CD4-positive, alpha-beta T cell treated with Interleukin-4 for 4 hours (primary cell): ENCODE results near the gene CALM3.

Experiments used
- DNase-seq: peaks from one replicate; pipeline ENCODE4 v3.0.0-alpha.2; 2020

Gene CALM3

DNA sequence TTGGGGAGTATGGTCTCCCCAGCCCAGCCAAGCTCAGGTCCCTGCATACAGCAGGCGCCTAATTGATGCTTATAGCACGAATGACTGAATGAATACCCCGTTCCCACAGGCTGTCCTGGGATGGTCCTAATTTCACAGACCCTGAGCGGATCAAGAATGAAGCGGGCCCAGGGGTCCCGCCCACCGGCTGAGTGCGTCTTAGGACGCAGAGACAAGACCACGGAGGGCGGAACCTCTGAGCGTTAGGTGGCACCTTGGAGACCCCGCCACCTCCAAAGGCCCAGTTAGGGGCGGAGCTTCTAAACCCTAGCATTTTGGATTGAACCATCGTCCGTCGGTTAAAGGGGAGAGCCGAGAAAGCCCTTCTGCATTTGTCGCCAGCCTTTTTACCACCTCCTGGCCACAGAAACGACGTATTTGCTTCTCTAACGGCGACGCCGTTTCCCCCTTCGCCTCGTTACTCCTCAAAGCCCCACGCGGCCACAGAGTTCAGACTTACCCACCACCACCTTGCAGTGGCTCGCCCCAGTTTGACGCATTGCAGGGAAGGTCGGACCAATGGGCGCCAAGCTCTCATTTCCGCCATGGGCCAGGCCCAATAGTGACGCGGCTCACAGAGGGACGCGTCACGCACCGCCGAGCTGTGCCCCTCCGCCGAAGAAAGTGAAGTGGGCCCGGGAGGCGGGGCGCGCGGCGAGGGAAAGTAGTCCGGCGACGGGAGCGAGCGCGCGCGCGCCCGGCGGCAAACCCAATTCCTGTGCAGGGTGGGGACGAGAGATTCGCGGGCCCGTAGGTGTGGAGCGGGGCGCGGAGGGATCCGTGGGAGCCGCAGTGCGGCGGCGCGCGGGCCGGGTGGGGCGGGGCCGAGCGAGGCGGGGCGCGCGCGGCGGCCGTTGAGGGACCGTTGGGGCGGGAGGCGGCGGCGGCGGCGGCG lies 479 bp upstream of the CALM3 start:
- peak; percentile 98 for DNase-seq

DNA sequence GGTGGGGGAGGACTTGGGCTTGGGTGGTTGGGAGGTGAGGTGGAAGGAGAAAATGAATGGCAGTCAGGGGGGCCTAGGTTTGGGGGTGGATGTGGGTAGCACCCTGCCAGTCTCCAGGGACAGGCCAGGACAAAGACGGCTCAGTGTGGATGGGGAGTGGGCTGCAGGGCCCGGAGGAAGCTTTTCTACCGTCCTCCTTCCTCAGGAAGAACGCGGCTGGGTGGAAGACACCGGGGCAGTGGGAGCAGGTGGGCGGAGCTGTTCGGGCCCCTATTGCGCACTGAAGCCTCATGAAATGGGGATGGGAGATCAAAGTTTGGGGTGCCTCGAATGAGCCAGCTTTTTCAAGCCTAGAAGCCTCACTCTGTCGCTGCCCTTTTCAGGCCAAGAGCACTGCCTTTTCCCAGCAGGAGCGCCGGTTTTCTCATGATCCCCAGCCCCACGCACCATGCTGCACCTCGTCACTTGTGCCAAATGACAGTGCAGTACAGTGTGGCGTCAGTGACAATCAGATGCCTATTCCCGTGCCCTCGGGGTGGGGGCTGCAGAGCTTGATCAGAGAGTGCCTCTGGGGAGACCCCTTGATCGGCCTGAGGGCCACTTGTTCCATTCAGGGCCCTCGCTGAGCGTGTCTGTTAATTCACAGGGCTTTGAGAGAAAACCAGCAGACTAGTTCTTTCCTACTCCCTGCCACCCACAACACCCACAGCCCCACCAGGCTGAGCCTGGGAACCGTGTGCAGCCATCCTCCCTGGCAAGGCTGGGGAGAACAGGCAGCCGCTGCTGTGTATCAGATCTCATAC lies 1.5 kb downstream of the CALM3 start:
- DNase-seq, result no peak

DNA sequence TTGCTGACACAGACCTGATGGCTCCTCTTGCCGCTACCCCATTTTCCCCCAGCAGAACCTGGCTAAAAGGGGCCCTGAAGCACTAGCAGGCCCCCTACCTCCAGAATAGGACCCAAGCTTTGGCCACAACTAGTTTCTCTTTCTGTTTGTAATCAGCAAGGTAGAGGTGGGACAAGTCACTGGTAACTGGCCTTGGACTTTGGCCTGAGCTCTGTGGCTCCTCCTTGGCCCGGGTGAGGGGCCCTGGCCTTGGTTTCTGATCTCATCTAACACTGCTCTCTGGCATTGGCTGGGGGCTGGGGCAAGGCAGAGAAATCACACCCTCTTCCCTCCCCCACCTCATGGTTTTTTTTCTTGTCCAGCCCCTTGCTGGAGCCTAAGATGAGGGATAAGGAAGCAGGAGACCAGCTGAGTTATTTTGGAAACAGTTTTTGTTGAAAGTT lies 2.1 kb downstream of the CALM3 start:
- no peak for DNase-seq

DNA sequence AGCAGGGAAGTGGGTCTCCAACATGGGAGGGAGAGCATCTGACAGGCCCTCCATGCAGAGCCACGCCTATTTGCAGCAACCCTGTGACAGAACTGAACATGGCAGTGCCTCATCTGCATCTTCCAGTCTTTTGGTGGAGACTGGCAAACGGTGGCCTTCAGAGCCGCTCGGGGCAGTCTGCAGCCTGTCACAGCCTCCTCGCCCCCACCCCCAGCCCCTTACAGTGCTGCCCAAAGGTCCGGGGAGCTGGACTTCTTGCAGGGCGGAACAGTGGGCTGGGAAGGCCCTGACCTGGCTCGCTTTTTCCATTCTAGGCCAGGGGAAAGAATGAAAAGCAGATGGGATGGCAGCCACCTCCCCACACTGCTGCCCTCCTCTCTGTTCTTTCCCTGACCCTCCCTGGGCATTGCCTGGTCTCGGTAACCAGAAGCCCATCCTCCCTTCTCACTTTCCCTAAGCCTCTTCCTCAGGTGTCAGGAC lies 2.7 kb downstream of the CALM3 start:
- DNase-seq, result no peak

GRCh38 chr19:46604781-46605355 lies 3.7 kb downstream of the CALM3 start:
- no peak for DNase-seq

DNA sequence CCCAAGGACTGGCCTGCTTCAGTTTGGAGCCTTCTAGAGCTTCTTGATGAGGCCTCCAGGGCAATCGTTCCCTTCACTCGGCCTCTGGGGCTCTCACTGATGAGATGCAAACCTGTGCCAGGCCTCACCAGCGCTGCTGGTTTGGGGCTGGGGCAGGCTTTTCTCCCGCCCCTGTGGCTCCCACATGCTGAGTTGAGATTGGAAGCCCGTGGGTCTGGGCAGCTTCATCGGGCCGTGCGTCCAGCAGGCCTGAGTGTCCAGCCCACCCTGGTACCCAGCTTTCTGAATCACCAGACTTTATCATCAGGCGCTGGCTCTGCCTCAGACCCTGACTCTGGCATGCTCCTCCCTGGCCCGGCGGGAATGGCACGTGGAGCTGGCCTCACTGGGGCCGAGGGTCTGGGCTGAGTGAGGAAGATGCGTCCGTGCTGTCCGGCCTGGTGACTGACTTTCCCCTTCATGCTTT lies 4.3 kb downstream of the CALM3 start:
- no peak for DNase-seq

DNA sequence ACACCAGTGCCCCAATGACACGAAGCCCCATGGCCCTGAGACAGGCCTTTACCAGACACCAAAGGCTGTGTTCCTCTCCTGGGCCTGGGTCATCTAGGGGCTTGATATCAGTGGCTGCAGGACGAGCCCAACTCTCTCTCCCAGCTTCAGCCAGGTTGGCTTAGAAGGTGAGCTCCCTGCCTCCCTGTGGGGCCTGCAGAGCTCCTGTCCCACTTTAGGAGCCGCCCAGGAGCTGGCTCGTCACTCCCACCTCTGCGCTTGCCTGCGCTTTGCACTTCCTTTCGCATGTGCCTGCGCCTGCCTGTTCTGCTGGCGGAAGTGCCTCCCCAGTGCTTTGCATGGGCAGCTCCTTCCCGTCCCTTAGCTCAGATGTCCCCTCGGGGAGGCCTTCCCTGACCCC lies 4.9 kb downstream of the CALM3 start:
- no peak for DNase-seq

GRCh38 chr19:46606681-46607447 lies 5.7 kb downstream of the CALM3 start:
- no peak for DNase-seq

- no peak for DNase-seq
These were observed 6.3 kb downstream of the CALM3 start for GRCh38 chr19:46607448-46607841.

DNA sequence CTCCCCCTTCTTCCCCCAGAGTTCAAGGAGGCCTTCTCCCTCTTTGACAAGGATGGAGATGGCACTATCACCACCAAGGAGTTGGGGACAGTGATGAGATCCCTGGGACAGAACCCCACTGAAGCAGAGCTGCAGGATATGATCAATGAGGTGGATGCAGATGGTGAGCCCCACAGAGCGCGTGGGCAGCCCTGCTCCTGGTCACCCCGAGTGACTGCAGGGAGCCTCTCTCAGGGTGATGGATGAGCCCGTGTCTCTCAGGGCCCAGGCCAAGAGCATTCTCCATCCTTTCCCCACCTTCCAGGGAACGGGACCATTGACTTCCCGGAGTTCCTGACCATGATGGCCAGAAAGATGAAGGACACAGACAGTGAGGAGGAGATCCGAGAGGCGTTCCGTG lies 7.0 kb downstream of the CALM3 start:
- no peak for DNase-seq

DNA sequence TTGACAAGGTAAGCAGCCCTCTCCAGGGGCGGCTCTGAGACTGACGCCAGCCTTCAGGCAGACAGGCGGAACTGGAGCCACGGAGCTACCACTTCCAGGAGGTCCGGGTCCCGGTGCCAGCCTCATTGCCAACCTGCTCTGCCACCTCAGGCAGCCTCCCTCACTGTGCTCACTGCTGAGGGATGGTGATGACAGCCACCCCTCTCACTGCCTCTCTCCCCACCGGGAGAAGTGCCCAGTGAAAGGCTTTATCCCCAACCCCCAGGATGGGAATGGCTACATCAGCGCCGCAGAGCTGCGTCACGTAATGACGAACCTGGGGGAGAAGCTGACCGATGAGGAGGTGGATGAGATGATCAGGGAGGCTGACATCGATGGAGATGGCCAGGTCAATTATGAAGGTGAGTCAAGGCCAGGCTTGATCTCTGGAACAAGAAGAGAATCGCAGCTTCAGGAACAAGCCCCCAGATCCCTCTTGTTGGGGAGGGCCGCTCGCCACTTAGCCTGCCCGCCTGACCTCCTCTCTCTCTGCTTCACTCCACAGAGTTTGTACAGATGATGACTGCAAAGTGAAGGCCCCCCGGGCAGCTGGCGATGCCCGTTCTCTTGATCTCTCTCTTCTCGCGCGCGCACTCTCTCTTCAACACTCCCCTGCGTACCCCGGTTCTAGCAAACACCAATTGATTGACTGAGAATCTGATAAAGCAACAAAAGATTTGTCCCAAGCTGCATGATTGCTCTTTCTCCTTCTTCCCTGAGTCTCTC lies 7.6 kb downstream of the CALM3 start:
- DNase-seq, result no peak

- DNase-seq, result no peak
These were observed 8.6 kb downstream of the CALM3 start for GRCh38 chr19:46609511-46610412.

DNA sequence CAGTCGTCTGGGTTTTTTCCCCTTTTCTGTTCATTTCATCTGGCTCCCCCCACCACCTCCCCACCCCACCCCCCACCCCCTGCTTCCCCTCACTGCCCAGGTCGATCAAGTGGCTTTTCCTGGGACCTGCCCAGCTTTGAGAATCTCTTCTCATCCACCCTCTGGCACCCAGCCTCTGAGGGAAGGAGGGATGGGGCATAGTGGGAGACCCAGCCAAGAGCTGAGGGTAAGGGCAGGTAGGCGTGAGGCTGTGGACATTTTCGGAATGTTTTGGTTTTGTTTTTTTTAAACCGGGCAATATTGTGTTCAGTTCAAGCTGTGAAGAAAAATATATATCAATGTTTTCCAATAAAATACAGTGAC lies 9.3 kb downstream of the CALM3 start:
- no peak for DNase-seq

DNA sequence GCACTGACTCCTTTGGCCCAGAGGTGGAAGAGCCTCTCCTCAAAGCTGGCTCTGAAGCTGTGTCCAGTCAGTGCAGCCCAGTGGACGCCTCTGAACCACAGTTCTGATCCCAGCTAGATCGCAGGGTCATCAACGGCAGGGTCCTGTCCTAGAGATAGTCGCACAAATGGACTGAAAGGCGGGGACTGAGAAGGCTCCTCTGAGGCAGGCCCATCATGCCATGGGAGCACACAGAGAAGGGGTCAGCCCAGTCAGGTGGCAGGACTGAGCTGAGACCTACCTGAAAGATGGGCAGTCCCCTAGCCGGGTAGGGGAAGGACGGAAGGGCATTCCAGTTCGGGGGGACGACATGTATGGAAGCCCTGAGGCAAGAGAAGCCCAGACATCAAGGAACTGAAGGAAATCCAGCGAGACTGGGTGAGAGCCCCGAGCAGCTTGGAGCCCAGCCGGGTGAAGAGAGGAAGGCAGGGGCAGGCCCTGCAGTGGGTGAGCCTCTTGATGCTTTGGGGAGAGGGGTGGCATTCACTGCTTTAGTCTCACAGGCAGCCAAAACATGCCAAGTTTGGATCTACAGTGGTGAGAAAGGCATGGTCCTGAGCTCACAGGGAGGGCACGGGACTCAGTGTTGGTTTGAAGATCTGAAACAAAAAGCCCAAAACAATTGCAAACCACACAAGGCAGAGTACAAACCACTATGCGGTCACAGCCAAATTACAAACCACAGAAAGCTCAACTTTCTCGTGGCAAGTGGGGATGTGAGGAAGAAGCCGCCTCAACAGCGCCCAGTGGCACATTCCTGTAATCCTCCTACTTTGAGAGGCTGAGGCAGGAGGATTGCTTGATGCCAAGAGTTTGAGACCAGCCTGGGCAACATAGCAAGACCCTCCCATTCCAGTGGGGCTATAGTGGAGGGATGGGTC lies 10.0 kb downstream of the CALM3 start:
- peak; percentile 42 for DNase-seq

- no peak for DNase-seq
These were observed 10.6 kb downstream of the CALM3 start for GRCh38 chr19:46611776-46612175.

- DNase-seq, result no peak
These were observed 12.4 kb downstream of the CALM3 start for GRCh38 chr19:46613525-46613924.

- DNase-seq, result peak; percentile 76
These were observed 13.1 kb downstream of the CALM3 start for GRCh38 chr19:46614114-46614722.

- DNase-seq, result no peak
These were observed 14.8 kb downstream of the CALM3 start for GRCh38 chr19:46615966-46616365.
